GF-D8 (cell line): ENCODE measurements around the gene TBC1D9.
"Not testable (repeated sequence)": the region's sequence is repeated elsewhere in the genome, so short reads cannot be mapped to it uniquely, and the experiment has no call there.

Source experiments
- DNase-seq: peaks from one replicate; lab custom pipeline; 2025; lab: John Stamatoyannopoulos, UW

Gene TBC1D9

GRCh38 chr4:140753329-140753728, 2.9 kb downstream of the TBC1D9 start:
- no peak for DNase-seq

DNA sequence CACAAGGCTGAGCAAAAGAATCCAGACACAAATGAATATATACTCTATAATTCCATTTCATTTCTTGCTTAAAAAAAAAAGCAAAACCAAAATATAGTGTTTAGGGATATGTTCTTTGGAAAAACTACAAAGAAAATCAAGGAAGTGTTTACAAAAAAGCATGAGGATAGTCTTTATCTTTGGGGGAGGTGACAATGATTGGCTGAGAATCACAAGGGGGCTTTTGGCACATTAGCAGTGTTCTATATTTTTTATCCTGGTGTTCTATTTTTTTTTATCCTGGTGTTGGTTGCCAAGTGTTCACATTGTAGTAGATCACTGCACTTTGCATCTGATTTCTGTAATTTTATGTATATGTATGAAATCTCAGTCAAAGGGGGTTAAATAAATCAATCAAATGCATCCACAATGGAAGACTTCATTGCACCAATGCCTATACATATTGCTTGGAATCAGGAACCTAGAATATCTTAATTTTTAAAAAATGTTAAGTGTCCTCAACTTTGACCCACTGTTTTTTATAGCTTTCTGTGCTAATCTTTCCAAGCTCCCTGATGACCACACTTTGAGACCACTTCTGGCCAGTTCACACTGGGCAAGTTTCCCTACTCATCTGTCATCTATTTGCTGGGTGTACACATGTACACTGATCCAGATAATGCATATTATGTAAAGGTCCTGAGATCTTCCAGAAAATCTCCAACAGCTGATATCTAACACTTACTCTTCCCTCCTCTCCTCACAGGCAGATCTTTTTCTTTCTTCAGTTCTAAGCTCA, 3.7 kb downstream of the TBC1D9 start:
- no peak for DNase-seq

DNA sequence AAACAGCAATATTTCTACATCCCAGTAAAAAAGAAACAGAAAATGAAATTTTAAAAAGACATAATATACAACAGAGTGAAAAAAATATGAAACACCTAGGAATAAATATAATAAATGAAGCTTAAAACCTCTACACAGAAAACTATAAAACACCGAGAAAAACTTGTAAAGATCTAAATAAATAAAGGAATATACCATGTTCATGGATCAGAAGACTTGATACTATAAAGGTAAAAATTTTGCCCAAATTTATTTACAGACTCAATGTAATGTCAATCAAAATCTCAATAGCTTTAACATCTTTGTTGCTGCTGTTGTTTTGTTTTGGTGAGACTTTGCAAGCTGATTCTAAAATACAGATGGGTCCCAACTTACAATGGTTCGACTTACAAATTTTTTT, 5.7 kb downstream of the TBC1D9 start:
- DNase-seq = no peak

- DNase-seq = no peak
Measured at GRCh38 chr4:140748171-140748570, 8.0 kb downstream of the TBC1D9 start.

- not testable (repeated sequence) for DNase-seq
Measured at GRCh38 chr4:140746546-140746945, 9.6 kb downstream of the TBC1D9 start.

- DNase-seq = no peak
Measured at GRCh38 chr4:140744421-140744820, 11.8 kb downstream of the TBC1D9 start.

GRCh38 chr4:140743194-140743931, 12.8 kb downstream of the TBC1D9 start:
- DNase-seq = no peak

DNA sequence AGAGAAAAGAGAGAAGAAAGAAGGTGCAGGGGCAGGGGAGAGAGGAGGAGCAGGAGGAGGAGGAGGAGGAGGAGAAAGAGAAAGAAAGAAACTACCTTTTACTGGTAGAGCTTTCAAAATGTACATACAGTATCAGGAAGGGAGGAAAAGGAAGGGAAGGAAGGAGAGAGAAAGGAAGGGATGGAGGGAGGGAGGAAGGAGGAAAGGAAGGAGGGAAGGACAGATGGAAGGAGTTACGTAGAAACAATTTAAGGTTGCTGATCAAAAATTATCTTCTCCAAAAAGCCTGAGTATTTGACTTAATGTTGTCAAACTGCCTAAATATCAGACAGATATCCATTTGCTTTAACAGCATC, 13.4 kb downstream of the TBC1D9 start:
- DNase-seq = no peak

DNA sequence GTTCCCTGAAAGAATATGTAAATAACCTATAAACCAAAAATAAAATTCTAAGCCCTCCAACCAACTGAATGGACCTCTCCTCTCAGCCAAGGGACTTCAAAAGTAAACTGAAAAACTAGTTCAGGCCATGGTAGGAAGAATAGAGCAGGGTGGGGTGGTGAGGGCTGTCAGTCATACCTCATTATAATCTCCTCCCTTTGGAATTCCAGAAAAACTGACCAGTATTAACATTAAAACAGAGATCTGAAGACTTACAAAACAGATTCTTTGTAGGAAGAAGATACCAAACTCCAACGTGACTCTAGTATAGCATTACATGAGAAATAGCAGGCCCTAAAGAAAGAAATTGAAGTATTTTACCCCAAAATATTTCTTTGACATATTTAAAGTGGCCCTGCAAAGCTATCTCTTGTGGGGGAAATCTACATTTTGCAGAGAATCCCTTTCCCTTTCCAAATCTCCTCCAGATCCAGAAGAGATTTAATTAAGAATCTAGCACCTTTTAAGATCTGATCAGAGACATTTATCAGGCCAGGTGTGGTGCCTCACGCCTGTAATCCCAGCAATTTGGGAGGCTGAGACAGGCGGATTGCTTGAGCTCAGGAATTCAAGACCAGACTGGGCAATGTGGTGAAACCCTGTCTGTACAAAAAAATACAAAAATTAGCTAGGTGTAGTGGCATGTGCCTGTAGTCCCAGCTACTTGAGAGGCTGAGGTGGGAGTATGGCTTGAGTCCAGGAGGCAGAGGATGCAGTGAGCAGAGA, 15.1 kb downstream of the TBC1D9 start:
- no peak for DNase-seq

DNA sequence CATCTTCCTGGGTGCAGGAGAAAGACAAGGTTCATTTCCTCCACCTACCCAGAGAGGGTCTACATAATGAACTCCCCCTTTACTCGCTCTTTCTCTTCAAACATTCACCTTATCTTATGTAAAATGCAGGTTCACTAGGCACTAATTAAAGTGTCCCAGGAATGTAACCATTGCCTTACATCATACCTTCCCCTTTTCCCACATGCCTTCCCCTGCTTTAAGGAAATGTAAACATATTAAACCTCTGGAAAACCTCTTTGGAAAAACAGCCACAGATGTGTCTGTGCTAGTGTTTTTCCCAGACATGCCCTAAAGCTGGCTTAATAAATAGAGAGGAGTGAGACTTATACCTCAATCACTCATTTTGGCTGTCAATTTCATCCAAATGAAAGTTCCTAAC, 15.8 kb downstream of the TBC1D9 start:
- no peak for DNase-seq

DNA sequence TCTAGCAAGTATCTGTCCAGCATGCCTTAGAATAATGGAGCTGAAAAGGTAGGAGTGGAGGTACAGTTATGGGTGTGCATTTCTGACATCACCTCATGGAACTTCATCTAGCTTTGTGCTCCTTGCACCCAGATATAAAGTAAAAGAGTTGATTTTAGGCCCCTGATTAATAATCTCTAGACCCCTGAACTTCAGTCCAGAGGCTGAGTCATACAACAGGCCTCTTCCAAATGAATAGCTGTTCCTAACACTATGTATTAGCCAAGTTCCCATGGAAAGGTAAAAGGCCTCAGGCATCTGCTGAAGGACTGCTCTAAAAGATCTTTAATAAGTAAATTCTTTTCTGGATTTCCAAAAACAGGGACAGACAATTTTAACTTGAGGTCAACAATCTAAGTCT, 16.2 kb downstream of the TBC1D9 start:
- no peak for DNase-seq

DNA sequence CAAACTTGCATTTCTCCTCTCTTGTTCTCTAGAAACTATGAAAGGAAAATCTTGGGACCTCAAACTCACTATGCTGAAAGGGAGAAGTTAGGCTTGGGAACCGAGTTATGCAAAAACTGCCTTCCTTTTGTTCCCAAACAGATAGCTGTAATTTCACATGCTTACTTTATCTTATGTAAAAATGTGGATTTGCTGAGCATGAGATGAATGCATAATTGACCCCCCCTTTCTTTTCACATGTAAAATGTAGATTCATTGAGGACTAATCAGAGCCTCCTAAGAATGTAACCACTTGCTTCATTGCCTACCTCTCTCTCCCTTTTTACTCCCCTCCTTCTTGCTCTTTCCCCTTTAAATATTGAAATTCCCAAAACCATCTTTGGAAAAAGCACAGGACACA, 18.0 kb downstream of the TBC1D9 start:
- no peak for DNase-seq

DNA sequence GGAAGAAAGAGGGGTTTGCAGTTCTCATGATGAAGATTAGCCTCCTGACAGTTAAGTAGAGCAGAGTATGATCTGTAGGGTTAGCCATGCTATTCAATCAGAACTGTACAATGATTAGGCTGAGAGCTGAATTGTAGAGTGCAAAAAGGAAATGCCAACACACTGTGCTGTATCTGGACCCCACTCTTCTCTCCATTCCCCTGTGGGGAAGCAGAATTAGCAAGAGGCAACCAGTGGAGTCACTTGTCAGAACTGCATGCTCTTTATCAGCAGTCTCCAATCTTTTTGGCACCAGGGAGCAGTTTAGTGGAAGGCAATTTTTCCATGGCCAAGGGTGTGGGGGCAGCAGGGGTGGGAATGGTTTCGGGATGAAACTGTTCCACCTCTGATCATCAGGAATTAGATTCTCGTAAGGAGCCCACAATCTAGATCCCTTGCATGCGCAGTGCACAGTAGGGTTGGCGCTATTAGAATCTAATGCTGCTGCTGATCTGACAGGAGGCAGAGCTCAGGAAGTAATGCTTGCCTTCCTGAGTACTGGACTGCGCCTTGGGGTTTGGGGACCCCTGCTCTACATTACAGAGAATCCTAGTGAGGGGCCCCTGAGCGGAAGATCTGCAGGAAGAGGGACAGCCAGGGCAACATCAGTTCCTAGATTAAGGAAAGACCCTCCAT, 19.4 kb downstream of the TBC1D9 start:
- DNase-seq = no peak

GRCh38 chr4:140735779-140736391, 20.3 kb downstream of the TBC1D9 start:
- DNase-seq = no peak

- DNase-seq = no peak
Measured at GRCh38 chr4:140735317-140735716, 20.9 kb downstream of the TBC1D9 start.

GRCh38 chr4:140732780-140733179, 23.4 kb downstream of the TBC1D9 start:
- DNase-seq = no peak

GRCh38 chr4:140729344-140730049, 26.7 kb downstream of the TBC1D9 start:
- DNase-seq = no peak

DNA sequence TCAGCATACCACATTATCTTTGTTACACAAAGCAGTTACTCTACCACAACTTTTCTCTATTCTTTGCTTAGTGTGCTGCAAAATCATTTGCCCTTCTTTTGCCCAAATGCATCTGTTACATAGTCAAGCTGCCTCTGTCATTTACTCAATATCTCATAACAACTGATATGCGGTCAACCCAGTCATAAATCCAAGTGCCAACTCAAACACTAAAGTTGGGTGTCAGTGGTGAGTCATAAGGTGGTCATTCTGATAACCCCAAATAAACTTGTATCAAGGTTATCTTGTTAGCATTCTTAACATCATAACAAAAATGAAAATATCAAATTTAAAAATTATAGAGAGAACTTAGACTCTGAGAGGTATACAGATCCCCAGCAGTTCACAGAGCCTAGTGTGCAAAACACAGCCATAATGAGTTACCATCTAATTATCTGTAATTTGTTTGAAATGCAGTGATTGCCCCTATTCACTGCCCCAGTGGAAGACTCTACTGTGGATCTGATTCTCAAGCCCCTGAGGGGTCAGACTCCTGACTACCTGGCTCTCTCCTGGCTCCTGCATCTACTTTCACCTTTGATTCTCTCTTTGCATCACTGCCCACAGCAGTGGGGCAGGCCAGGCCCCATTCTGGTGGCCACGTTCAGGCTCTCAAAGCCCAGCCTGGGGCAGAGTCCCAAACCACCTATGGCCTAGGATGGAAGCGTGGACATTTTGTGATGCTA, 29.2 kb downstream of the TBC1D9 start:
- no peak for DNase-seq

DNA sequence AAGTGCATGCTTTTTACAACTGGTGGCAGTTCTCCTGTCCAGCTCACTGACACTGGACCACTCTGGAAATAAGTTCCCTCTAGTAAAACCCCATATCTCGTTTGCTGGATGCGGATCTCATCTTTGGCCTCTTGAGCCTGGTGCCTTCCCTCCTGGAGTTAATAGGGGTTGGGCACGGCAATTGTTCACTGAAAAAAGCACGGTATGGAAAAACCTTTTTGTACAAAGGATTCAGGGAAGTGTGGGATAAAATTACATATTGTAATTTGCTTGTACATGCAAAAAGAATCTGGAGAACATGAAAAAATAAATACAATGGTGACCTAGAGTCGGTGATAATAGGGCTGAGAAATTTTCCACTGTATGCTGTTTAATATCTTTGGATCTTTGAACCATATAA, 30.6 kb downstream of the TBC1D9 start:
- no peak for DNase-seq

GRCh38 chr4:140724760-140725159, 31.4 kb downstream of the TBC1D9 start:
- no peak for DNase-seq
